Keratinocyte (primary cell): ENCODE measurements around the gene OPRL1. TPM values are rescaled to one million over a fixed set of nuclear protein-coding genes. Genes with fewer than 3 reads are reported as not detected.

Experiments
- DNase-seq: peaks from one replicate; pipeline ENCODE4 v3.0.0-alpha.2; 2011; ENCODE audit warnings: low read depth, missing footprints, low spot score
- FAIRE-seq: peaks from 2 replicates; lab custom pipeline; 2011; peaks lifted over from hg19 to GRCh38; lab: Jason Lieb, UNC
- H2AFZ ChIP-seq: 2 replicates; pipeline ENCODE4 v1.6.0; 2012; ENCODE audit warnings: low read length, control low read depth, inconsistent platforms; ENCODE audit not compliant: control insufficient read depth
- H3K27ac ChIP-seq: 2 replicates; pipeline ENCODE4 v1.5.1; 2011; ENCODE audit warnings: low read length; ENCODE audit not compliant: control insufficient read depth, insufficient read depth
- H3K27me3 ChIP-seq: 3 replicates; pipeline ENCODE4 v1.6.0; 2011; ENCODE audit warnings: low read length; ENCODE audit not compliant: control insufficient read depth, insufficient read depth; ENCODE audit errors: extremely low read depth
- H3K36me3 ChIP-seq, 2 experiments: 2 replicates in 1 of 2; 3 replicates in 1 of 2; pipeline ENCODE4 v1.5.1; 2011; ENCODE audit warnings: low read length in 2 of 2, mild to moderate bottlenecking in 1 of 2; ENCODE audit not compliant: control insufficient read depth in 2 of 2, insufficient read depth in 2 of 2; ENCODE audit errors: extremely low read depth in 1 of 2
- H3K4me1 ChIP-seq: 3 replicates; pipeline ENCODE4 v1.5.1; 2011; ENCODE audit warnings: low read length; ENCODE audit not compliant: control insufficient read depth, insufficient read depth; ENCODE audit errors: extremely low read depth
- H3K4me2 ChIP-seq: 3 replicates; pipeline ENCODE4 v1.6.0; 2011; ENCODE audit warnings: low read depth, low read length; ENCODE audit not compliant: control insufficient read depth, insufficient read depth; ENCODE audit errors: extremely low read depth
- H3K4me3 ChIP-seq, 3 experiments: fragments of 200-600 bp in 1 of 3; sonication (generic) in 1 of 3; 2 replicates in 2 of 3; 3 replicates in 1 of 3; pipeline ENCODE4 v1.5.1; 2011 to 2016; ENCODE audit warnings: low read length in 3 of 3, mild to moderate bottlenecking in 3 of 3, control low read depth in 2 of 3, inconsistent platforms in 1 of 3, low read depth in 1 of 3, mixed read lengths in 1 of 3, mixed run types in 1 of 3, moderate library complexity in 1 of 3; ENCODE audit not compliant: control insufficient read depth in 2 of 3, insufficient read depth in 2 of 3; ENCODE audit errors: extremely low read depth in 1 of 3
- H3K79me2 ChIP-seq: 2 replicates; pipeline ENCODE4 v1.6.0; 2012; ENCODE audit warnings: low read length; ENCODE audit not compliant: control insufficient read depth, insufficient read depth
- H3K9ac ChIP-seq: 3 replicates; pipeline ENCODE4 v1.6.0; 2011; ENCODE audit warnings: low read length; ENCODE audit not compliant: control insufficient read depth, insufficient read depth; ENCODE audit errors: extremely low read depth
- H3K9me1 ChIP-seq: 3 replicates; pipeline ENCODE4 v1.6.0; 2011; ENCODE audit warnings: low read length; ENCODE audit not compliant: control insufficient read depth, insufficient read depth; ENCODE audit errors: extremely low read depth
- H3K9me3 ChIP-seq: 2 replicates; pipeline ENCODE4 v1.5.1; 2012; ENCODE audit warnings: low read depth, low read length; ENCODE audit not compliant: control insufficient read depth
- H4K20me1 ChIP-seq: 3 replicates; pipeline ENCODE4 v1.6.0; 2011; ENCODE audit warnings: low read length; ENCODE audit not compliant: control insufficient read depth, insufficient read depth; ENCODE audit errors: extremely low read depth
- EZH2 ChIP-seq: IDR thresholded peaks from one replicate; pipeline ENCODE4 v1.6.1; 2012; ENCODE audit warnings: inconsistent platforms, mild to moderate bottlenecking, low read length, moderate library complexity
- dilution Hi-C: fragments of 300-500 bp; cut with MboI; formaldehyde crosslinking; loops from one replicate; pipeline ENCODE4 v1.7.0; 2020; ENCODE audit warnings: low sequenced_read_pairs; ENCODE audit not compliant: extremely low pct_ligation_motif_present
- polyA plus RNA-seq, 5 experiments: library from polyadenylated mRNA; depleted of rRNA in 3 of 5; stranded (reverse) in 3 of 5; stranded (forward) in 1 of 5; unstranded in 1 of 5; fragments of >200 nt; gene quantifications; 1 replicate in 1 of 5; 2 replicates in 3 of 5; 3 replicates in 1 of 5; pipeline versions ENCODE4 v1.2.1 to v1.2.3, GENCODE V29; 2011 to 2012; ENCODE audit warnings: missing spikeins in 2 of 5, low read depth in 1 of 5, low replicate concordance in 1 of 5
- TF ChIP-seq, protein P1 (sequence below), 3 experiments: IDR thresholded peaks in 1 of 3; conservative IDR thresholded peaks in 1 of 3; optimal IDR thresholded peaks in 1 of 3; 2 replicates in 2 of 3; 3 replicates in 1 of 3; pipeline versions ENCODE3 to v1.5.1; 2011; ENCODE audit warnings: low read length in 3 of 3, mild to moderate bottlenecking in 3 of 3, moderate library complexity in 2 of 3, control low read depth in 1 of 3, inconsistent platforms in 1 of 3; ENCODE audit not compliant: insufficient read depth in 2 of 3; ENCODE audit errors: extremely low read depth in 1 of 3

The OPRL1 gene
- polyA plus RNA-seq, 1 donor (not counting 4 experiments of a cell fraction or from before 2014, with no cell fraction given) = 0.25 TPM

DNA sequence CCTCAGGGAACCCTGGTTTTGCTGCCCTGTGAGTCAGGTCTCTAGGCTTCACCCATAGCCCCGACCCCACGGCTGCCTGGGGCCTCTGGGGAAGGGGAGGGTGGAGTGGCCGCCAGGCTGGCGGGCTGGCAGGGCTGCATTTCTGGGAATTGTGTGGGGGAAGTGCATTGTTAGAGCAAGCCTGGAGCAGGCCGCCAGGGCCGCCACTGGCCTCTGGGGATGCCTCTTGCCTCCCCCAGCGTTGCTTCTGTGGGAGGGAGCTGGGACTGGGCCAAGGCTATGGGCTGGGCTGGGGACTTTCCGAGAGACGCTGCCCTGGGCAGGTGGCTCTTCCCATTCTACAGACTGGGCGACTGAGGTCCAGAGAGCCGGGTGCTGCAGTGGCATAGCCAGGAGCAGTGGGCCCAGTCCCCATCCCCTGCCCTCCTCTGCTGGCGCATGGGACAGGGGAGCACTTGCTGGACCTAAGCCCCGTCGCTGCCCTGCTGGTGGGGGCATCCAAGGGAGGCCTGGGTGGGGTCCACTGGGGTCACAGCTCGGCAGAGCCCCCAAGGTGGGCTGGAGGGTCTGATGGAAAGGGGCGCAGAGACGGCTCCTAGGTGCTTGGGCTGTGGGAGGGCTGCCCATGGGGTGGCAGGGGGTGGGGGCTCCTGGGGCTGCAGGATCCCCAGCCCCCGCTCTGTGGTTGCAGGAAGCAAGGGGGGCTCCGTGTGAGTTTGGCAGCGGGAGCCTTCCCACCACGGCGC lies 23.8 kb upstream of the OPRL1 start:
- H3K79me2 ChIP-seq = no peaks in the 10 kb centered on the region
- no peaks in the 10 kb centered on the region for H3K27me3 ChIP-seq
- H3K4me2 ChIP-seq = no peak overlapping the region
- no peak overlapping the region for H2AFZ ChIP-seq
- peaks cover 28% of the 10 kb centered on the region for H3K4me1 ChIP-seq
- no peak for FAIRE-seq
- no peak overlapping the region for H3K9ac ChIP-seq
- no peaks in the 10 kb centered on the region for H3K36me3 ChIP-seq
- H3K9me1 ChIP-seq = no peaks in the 10 kb centered on the region
- dilution Hi-C loops = no loop called here
- peaks cover 2% of the 10 kb centered on the region for H4K20me1 ChIP-seq
- no peaks in the 10 kb centered on the region for H3K9me3 ChIP-seq
- H3K4me3 ChIP-seq = no peak overlapping the region
- no peak for DNase-seq
- TF ChIP-seq, protein P1, sequence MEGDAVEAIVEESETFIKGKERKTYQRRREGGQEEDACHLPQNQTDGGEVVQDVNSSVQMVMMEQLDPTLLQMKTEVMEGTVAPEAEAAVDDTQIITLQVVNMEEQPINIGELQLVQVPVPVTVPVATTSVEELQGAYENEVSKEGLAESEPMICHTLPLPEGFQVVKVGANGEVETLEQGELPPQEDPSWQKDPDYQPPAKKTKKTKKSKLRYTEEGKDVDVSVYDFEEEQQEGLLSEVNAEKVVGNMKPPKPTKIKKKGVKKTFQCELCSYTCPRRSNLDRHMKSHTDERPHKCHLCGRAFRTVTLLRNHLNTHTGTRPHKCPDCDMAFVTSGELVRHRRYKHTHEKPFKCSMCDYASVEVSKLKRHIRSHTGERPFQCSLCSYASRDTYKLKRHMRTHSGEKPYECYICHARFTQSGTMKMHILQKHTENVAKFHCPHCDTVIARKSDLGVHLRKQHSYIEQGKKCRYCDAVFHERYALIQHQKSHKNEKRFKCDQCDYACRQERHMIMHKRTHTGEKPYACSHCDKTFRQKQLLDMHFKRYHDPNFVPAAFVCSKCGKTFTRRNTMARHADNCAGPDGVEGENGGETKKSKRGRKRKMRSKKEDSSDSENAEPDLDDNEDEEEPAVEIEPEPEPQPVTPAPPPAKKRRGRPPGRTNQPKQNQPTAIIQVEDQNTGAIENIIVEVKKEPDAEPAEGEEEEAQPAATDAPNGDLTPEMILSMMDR (optimal IDR thresholded peaks at IDR 0.05 in 1 of 3, IDR thresholded peaks at IDR 0.05 in 1 of 3, conservative IDR thresholded peaks at IDR 0.05 in 1 of 3; ENCODE audit: extremely low read depth in 1 of 3, insufficient read depth in 2 of 3, low read length in 3 of 3) = no peak
- no peak for TF ChIP-seq EZH2
- H3K27ac ChIP-seq = no peak overlapping the region

DNA sequence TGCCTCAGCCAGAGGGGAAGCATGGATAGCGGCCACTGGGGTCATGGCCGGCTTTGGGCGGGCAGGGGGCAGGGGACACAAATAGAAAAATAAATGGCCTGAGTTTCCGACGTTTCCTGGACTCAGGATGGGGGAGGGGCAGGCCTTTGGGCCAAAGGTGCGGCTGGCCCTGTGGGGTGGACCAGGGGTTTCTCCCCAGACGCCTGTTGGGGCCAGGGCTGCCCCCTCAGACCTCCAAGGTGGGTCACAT lies 23.3 kb upstream of the OPRL1 start:
- H3K36me3 ChIP-seq = no peaks in the 10 kb centered on the region
- DNase-seq (no peak), FAIRE-seq (no peak)
- no peaks in the 10 kb centered on the region for H3K9me1 ChIP-seq
- H3K9ac ChIP-seq = no peak overlapping the region
- dilution Hi-C loops = no loop called here
- no peak for TF ChIP-seq EZH2
- TF ChIP-seq, protein P1 (optimal IDR thresholded peaks at IDR 0.05 in 1 of 3, IDR thresholded peaks at IDR 0.05 in 1 of 3, conservative IDR thresholded peaks at IDR 0.05 in 1 of 3; ENCODE audit: extremely low read depth in 1 of 3, insufficient read depth in 2 of 3, low read length in 3 of 3) = no peak
- no peaks in the 10 kb centered on the region for H3K79me2 ChIP-seq
- H3K27ac ChIP-seq = no peak overlapping the region
- no peak overlapping the region for H3K4me2 ChIP-seq
- no peaks in the 10 kb centered on the region for H3K27me3 ChIP-seq
- no peaks in the 10 kb centered on the region for H3K9me3 ChIP-seq
- H3K4me1 ChIP-seq = peaks cover 28% of the 10 kb centered on the region
- H2AFZ ChIP-seq = no peak overlapping the region
- no peak overlapping the region for H3K4me3 ChIP-seq
- peaks cover 2% of the 10 kb centered on the region for H4K20me1 ChIP-seq
